ENCODE results near the gene MYBPH. TPM values are rescaled to one million over a fixed set of nuclear protein-coding genes. Genes with fewer than 3 reads are reported as not detected.

The MYBPH gene
- total RNA-seq, 2 donors from 2014 or later: not detected

DNA sequence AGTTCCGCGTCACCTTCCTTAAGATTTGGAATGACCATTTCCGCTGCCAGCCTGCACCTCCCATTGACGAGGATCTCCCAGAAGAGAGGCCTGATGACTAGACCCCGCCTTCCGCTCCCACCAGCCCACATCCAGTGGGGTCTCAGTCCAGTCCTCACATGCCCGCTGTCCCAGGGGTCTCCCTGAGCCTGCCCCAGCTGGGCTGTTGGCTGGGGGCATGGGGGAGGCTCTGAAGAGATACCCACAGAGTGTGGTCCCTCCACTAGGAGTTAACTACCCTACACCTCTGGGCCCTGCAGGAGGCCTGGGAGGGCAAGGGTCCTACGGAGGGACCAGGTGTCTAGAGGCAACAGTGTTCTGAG is 9.8 kb downstream of the MYBPH start:
- H3K9me3 ChIP-seq: no peaks in the 10 kb centered on the region
- H3K27ac ChIP-seq: no peak overlapping the region
- H3K4me1 ChIP-seq: peaks cover 10% of the 10 kb centered on the region
- ATAC-seq (no peak), DNase-seq (no peak)
- no peak for TF ChIP-seq POLR2A (IDR thresholded peaks at IDR 0.05)
- TF ChIP-seq, protein P1, sequence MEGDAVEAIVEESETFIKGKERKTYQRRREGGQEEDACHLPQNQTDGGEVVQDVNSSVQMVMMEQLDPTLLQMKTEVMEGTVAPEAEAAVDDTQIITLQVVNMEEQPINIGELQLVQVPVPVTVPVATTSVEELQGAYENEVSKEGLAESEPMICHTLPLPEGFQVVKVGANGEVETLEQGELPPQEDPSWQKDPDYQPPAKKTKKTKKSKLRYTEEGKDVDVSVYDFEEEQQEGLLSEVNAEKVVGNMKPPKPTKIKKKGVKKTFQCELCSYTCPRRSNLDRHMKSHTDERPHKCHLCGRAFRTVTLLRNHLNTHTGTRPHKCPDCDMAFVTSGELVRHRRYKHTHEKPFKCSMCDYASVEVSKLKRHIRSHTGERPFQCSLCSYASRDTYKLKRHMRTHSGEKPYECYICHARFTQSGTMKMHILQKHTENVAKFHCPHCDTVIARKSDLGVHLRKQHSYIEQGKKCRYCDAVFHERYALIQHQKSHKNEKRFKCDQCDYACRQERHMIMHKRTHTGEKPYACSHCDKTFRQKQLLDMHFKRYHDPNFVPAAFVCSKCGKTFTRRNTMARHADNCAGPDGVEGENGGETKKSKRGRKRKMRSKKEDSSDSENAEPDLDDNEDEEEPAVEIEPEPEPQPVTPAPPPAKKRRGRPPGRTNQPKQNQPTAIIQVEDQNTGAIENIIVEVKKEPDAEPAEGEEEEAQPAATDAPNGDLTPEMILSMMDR (IDR thresholded peaks at IDR 0.05): no peak
- no peaks in the 10 kb centered on the region for H3K36me3 ChIP-seq (replicated peaks in 1 of 2; ENCODE audit: insufficient read depth in 1 of 2, low read depth in 2 of 2)
- H3K4me3 ChIP-seq: no peak overlapping the region
- 91 to 94% methylated on average over 6 to 8 of the region's 8 CpGs for WGBS, 2 donors
- no peaks in the 10 kb centered on the region for H3K27me3 ChIP-seq
- intact Hi-C loops (cut with DNase I): no loop called here

DNA sequence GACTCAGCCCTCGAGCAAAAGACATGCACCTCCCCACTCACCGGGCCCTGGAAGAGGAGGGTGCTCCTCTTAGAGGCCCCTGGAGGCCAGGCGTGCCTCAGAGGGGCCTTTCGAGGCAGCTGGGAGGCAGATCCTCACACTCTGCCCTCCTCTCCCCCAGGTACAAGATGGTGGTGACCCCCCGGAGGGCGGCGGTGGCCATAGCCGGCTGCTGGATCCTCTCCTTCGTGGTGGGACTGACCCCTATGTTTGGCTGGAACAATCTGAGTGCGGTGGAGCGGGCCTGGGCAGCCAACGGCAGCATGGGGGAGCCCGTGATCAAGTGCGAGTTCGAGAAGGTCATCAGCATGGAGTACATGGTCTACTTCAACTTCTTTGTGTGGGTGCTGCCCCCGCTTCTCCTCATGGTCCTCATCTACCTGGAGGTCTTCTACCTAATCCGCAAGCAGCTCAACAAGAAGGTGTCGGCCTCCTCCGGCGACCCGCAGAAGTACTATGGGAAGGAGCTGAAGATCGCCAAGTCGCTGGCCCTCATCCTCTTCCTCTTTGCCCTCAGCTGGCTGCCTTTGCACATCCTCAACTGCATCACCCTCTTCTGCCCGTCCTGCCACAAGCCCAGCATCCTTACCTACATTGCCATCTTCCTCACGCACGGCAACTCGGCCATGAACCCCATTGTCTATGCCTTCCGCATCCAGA is 10.4 kb downstream of the MYBPH start:
- 88 to 89% methylated on average over 27 to 28 of the region's 28 CpGs for WGBS, 2 donors
- no peak overlapping the region for H3K4me3 ChIP-seq
- DNase-seq: no peak
- no peak for TF ChIP-seq POLR2A (IDR thresholded peaks at IDR 0.05)
- TF ChIP-seq, protein P1 (IDR thresholded peaks at IDR 0.05): no peak
- intact Hi-C loops (cut with DNase I): no loop called here
- no peak for ATAC-seq
- no peak overlapping the region for H3K27ac ChIP-seq
- no peaks in the 10 kb centered on the region for H3K9me3 ChIP-seq
- no peaks in the 10 kb centered on the region for H3K27me3 ChIP-seq
- H3K4me1 ChIP-seq: peaks cover 10% of the 10 kb centered on the region
- H3K36me3 ChIP-seq (replicated peaks in 1 of 2; ENCODE audit: insufficient read depth in 1 of 2, low read depth in 2 of 2): no peaks in the 10 kb centered on the region

GRCh38 chr1:203163891-203164635 is 11.6 kb downstream of the MYBPH start:
- H3K9me3 ChIP-seq: no peaks in the 10 kb centered on the region
- intact Hi-C loops (cut with DNase I): no loop called here
- H3K36me3 ChIP-seq (replicated peaks in 1 of 2; ENCODE audit: insufficient read depth in 1 of 2, low read depth in 2 of 2): no peaks in the 10 kb centered on the region
- no peak overlapping the region for H3K27ac ChIP-seq
- H3K4me3 ChIP-seq: no peak overlapping the region
- no peaks in the 10 kb centered on the region for H3K27me3 ChIP-seq
- peaks cover 10% of the 10 kb centered on the region for H3K4me1 ChIP-seq
- no peak for TF ChIP-seq POLR2A (IDR thresholded peaks at IDR 0.05)
- TF ChIP-seq, protein P1 (IDR thresholded peaks at IDR 0.05): no peak
- ATAC-seq (no peak), DNase-seq (no peak)
- WGBS, 2 donors: 59 to 67% methylated on average over 6 to 7 of the region's 7 CpGs

GRCh38 chr1:203162403-203162802 is 13.2 kb downstream of the MYBPH start:
- H3K9me3 ChIP-seq: no peaks in the 10 kb centered on the region
- no peaks in the 10 kb centered on the region for H3K27me3 ChIP-seq
- H3K4me3 ChIP-seq: no peak overlapping the region
- no peaks in the 10 kb centered on the region for H3K36me3 ChIP-seq (replicated peaks in 1 of 2; ENCODE audit: insufficient read depth in 1 of 2, low read depth in 2 of 2)
- intact Hi-C loops (cut with DNase I): no loop called here
- no peak overlapping the region for H3K27ac ChIP-seq
- DNase-seq (no peak), ATAC-seq (no peak)
- H3K4me1 ChIP-seq: peaks cover 10% of the 10 kb centered on the region
- TF ChIP-seq, protein P1 (IDR thresholded peaks at IDR 0.05): no peak
- TF ChIP-seq POLR2A (IDR thresholded peaks at IDR 0.05): no peak
- 40 to 50% methylated on average over 1 of the region's 1 CpG for WGBS, 2 donors
